ENCODE measurements around the gene C5.

Gene C5

DNA sequence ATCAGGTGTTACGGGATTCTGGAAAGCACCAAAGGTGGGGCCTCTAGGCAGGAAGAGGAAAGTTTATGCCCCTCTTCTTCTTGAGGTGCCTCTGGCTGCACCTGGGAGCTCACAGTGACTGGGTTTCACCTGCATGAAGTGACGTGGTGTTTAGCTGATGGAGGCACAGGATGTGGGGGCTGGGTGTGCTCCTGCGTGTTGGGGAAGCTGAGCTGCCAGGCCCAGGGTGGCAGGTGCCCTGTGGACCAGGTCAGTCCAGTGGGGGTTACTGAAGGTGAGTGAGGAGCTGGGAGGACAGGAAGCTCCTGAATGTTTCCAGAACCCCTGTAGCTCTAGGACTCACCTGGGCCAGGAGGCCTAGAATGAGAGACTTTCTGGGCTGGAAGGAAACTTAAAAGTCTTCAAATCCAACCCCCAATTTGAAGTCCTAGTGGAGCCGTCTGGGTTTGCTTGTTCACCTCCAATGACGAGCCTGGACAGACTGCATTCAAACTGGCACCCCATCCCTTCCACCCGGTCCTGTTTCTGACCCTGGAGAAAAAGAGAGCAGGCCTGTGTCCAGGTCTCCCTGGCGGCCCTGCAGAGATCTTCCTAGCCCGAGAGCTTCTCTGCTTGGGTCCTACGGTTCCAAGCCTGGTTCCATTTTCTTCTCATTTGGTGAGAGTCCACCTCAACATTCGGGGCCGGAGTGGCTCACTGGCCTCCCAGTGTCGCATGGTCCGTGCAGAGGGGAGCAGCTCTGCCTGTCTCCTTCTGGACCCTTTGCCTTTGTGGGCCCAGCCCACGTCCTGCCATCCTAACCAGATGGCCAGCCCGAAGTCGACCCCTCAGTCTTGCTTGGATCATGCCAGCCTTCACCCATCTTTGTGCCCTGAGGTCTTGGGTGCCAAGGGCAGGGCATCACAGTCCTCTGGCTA lies 145.8 kb downstream of the C5 start:
- DNase-seq, result no peak

GRCh38 chr9:120902569-120903535 lies 147.2 kb downstream of the C5 start:
- DNase-seq, result no peak

Data from NCI-H2081 treated with DMSO at 0.1 percent for 48 hours (cell line).